ENCODE results near the gene ZNF618. TPM values are rescaled to one million over a fixed set of nuclear protein-coding genes. Genes with fewer than 3 reads are reported as not detected.

ZNF618 gene
- total RNA-seq, 4 donors from 2014 or later = 0.68 to 2.1 (median 1.3) TPM

DNA sequence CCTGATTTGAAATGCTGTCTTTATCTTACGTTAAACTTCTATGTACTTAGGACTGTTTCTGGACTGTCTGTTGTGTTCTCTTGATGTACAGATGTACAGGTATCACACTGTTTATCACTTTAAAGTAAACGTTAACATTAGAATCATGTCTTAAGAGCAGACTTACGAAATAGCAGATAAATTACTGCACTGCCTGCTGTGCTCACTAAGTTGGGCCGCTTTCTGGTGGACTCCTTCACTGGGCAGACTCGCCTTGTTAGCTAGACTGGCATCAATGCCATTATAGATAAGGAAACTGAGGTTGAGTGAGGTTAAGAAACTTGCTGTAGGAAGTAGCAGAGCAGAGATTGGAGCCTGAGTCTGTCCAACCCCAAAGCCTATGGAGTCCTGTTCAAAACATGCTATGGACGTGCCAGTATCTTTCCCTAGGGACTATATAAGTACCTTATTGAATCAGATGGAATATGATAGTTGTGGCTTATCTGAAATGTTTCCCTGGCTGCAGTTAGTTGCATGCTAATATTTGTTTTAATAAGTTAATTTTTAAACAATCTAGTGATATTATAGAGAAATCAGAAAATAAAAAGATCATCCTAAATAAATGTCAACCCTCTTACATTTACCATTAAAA lies 16.9 kb downstream of the ZNF618 start:
- Histone ChIP-seq H3K27me3 (no peaks in the 10 kb centered on the region), H3K4me1 (peaks cover 0 to 11% (median 5%) of the 10 kb centered on the region in 3 donors), H3K36me3 (peaks cover 0 to 4% (median 0%) of the 10 kb centered on the region in 3 donors), H3K9me3 (no peaks in the 10 kb centered on the region), H3K4me3 (no peak overlapping the region), H3K27ac (no peak overlapping the region)
- TF ChIP-seq CTCF (IDR thresholded peaks at IDR 0.05) = no peak
- no peak for TF ChIP-seq POLR2A (IDR thresholded peaks at IDR 0.05)
- WGBS, 2 donors = 75 to 86% methylated on average over 6 of the region's 6 CpGs
- no peak for DNase-seq
- intact Hi-C loops (cut with DNase I) = no loop called here

GRCh38 chr9:113894166-113894565 lies 18.1 kb downstream of the ZNF618 start:
- DNase-seq = no peak
- 77 to 100% methylated on average over 1 of the region's 1 CpG for WGBS, 2 donors
- H3K27me3 ChIP-seq = no peaks in the 10 kb centered on the region
- H3K4me1 ChIP-seq = no peaks in the 10 kb centered on the region
- H3K9me3 ChIP-seq = no peaks in the 10 kb centered on the region
- no peak for TF ChIP-seq POLR2A (IDR thresholded peaks at IDR 0.05)
- TF ChIP-seq CTCF (IDR thresholded peaks at IDR 0.05) = no peak
- H3K36me3 ChIP-seq = peaks cover 0 to 4% (median 0%) of the 10 kb centered on the region in 3 donors
- intact Hi-C loops (cut with DNase I) = no loop called here
- no peak overlapping the region for H3K27ac ChIP-seq
- H3K4me3 ChIP-seq = no peak overlapping the region

DNA sequence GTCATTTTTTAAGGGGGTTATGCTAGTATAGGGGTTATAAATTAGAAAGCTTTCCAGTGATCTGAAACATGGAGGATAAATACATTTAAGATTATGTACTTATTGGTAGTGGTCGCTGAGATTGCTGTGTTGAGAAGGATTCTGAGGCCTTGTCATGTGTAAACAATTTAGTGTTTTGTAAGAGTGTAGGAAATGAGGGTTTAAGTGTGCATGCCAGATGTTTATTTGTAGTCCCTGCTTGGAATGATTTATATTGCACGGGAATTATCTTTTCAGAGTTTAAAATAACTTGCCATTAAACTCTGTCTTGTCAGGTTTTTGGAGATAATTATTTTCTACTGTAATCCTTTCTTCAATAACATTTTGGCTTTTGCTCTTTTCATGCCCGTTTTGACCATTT lies 19.4 kb downstream of the ZNF618 start:
- no peaks in the 10 kb centered on the region for H3K27me3 ChIP-seq
- no peak overlapping the region for H3K4me3 ChIP-seq
- no peak for TF ChIP-seq CTCF (IDR thresholded peaks at IDR 0.05)
- TF ChIP-seq POLR2A (IDR thresholded peaks at IDR 0.05) = no peak
- no peaks in the 10 kb centered on the region for H3K9me3 ChIP-seq
- H3K27ac ChIP-seq = no peak overlapping the region
- WGBS, 2 donors = 46 to 55% methylated on average over 3 of the region's 3 CpGs
- intact Hi-C loops (cut with DNase I) = no loop called here
- peaks cover 0 to 3% (median 0%) of the 10 kb centered on the region in 3 donors for H3K36me3 ChIP-seq
- no peak for DNase-seq
- no peaks in the 10 kb centered on the region for H3K4me1 ChIP-seq

- TF ChIP-seq CTCF (IDR thresholded peaks at IDR 0.05) = no peak
- TF ChIP-seq POLR2A (IDR thresholded peaks at IDR 0.05) = no peak
- intact Hi-C loops (cut with DNase I) = no loop called here
Observed at GRCh38 chr9:113896713-113897112, 20.6 kb downstream of the ZNF618 start.

DNA sequence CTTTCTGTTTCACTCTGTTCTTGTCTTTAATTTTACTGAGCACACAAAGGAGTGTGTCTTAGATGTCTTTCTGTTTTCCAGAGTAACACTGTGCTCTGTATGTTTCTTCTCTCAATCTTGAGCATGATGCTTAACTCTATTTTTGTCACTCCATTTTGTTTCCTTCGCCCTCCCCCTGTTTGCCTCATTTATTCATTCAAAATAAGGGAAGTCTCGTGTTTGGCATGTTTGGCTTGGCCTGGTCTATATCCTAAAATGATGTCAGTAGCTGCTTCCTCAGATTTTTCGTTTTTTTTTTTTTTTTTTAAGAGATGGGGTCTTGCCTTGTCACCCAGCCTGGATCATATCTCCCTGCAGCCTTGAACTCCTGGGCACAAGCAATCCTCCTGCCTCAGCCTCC lies 22.0 kb downstream of the ZNF618 start:
- H3K27me3 ChIP-seq = no peaks in the 10 kb centered on the region
- H3K9me3 ChIP-seq = no peaks in the 10 kb centered on the region
- DNase-seq = no peak
- no peaks in the 10 kb centered on the region for H3K36me3 ChIP-seq
- TF ChIP-seq POLR2A (IDR thresholded peaks at IDR 0.05) = no peak
- TF ChIP-seq CTCF (IDR thresholded peaks at IDR 0.05) = no peak
- intact Hi-C loops (cut with DNase I) = no loop called here
- 70 to 71% methylated on average over 3 of the region's 3 CpGs for WGBS, 2 donors
- H3K4me1 ChIP-seq = no peaks in the 10 kb centered on the region
- no peak overlapping the region for H3K4me3 ChIP-seq
- no peak overlapping the region for H3K27ac ChIP-seq

More at GRCh38 chr9:113896713-113897112, 20.6 kb downstream of the ZNF618 start:
- Histone ChIP-seq H3K27ac (no peak overlapping the region), H3K4me1 (no peaks in the 10 kb centered on the region), H3K36me3 (no peaks in the 10 kb centered on the region), H3K4me3 (no peak overlapping the region), H3K27me3 (no peaks in the 10 kb centered on the region), H3K9me3 (no peaks in the 10 kb centered on the region)
- DNase-seq = no peak

All from esophagus squamous epithelium (tissue), 5 donors.